ENCODE measurements around the gene IRX3.

DNA sequence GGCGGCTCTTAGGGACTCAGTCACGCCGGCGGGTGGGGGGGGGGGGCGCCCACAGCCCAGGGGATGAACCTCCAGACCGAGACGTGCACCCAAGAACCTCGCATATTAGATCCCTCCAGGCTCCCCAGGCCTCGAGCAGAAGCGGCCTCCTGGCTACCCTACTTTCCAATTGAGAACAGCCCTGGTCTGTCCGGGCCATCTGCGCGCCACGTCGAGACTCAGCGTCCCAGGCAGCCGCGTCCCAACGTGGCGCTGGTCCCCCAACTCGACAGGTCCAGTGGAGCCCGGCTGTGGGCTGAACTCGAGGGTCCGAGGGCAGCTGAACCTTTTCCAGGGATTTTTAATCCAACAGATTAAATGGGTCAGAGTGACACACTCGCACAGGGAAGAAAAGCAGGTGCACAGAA lies 2.3 kb upstream of the IRX3 start:
- TF ChIP-seq CTCF (conservative IDR thresholded peaks at IDR 0.05 in 1 of 2, IDR thresholded peaks at IDR 0.05 in 1 of 2; ENCODE audit: low read depth in 1 of 2, low read length in 2 of 2) (no peak), EZH2 (IDR thresholded peaks at IDR 0.05; ENCODE audit: low read length, missing control alignments) (no peak)
